Omental fat pad (tissue), 4 donors: ENCODE measurements around the gene MAPK14. TPM values are rescaled to one million over a fixed set of nuclear protein-coding genes. Genes with fewer than 3 reads are reported as not detected.

Experiments
- ATAC-seq: fragments of 150-250 bp; one replicate; pipeline ENCODE4 v1.9.1; 2016; ENCODE audit warnings: mild to moderate bottlenecking, moderate library complexity; ENCODE audit not compliant: low FRiP score
- DNase-seq: peaks from one replicate; pipeline ENCODE4 v3.0.0-alpha.2; 2019; ENCODE audit warnings: low spot score
- CTCF ChIP-seq, 3 donors: fragments of 450-650 bp; IDR thresholded peaks; one replicate each; pipeline ENCODE4 v1.5.1; 2016 to 2017; ENCODE audit warnings: antibody characterized with exemption in 3 of 3, mild to moderate bottlenecking in 3 of 3, moderate library complexity in 2 of 3
- total RNA-seq, 4 donors: library from RNA; depleted of rRNA; stranded (reverse); fragments of >200 nt; gene quantifications; one replicate each; pipeline ENCODE4 v1.1.0, GENCODE V29; 2016

Gene MAPK14
- total RNA-seq, 4 donors from 2014 or later = 91.9 to 133 (median 117) TPM

DNA sequence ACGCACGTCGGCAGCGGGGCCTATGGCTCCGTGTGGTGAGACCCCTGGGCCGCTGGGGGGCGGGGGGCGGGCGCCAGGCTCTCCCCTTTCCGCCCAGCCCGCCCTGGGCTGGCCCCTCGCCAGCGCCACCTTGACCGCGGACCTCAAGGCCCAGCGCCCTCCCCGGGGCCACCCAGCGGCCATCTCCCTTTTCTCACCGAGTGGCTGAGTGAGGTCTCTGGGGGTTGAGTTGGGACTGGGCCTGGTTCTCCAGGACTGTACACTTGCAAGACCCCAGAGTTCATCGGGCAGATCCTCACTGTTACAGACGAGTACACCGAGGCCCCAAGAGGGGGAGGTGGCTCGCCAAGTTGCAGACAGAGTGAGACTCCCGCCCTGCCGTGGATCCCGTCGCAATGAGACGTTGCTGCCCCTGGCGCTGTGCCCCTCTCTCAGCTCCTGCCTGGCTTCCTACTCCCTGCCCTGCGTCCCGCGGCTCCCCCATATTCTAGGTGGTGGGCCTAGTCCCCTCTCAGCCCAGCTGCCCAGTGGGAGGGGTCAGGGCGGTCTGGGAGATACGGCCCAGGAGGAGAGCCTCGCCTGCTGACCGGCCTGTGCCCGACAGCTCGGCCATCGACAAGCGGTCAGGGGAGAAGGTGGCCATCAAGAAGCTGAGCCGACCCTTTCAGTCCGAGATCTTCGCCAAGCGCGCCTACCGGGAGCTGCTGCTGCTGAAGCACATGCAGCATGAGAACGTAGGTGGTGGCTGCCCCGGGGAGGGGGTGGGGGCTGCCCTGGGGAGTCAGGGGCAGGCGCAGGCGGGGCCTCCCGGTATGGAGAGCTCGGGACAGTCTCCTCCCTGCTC is 103.3 kb downstream of the MAPK14 start:
- TF ChIP-seq CTCF (IDR thresholded peaks at IDR 0.05) = no peak
- no peak for ATAC-seq
- no peak for DNase-seq

GRCh38 chr6:36131511-36132245 is 104.1 kb downstream of the MAPK14 start:
- no peak for TF ChIP-seq CTCF (IDR thresholded peaks at IDR 0.05)
- ATAC-seq (peak; percentile 54), DNase-seq (no peak)

GRCh38 chr6:36132246-36132895 is 104.8 kb downstream of the MAPK14 start:
- ATAC-seq = peak; percentile 58
- no peak for TF ChIP-seq CTCF (IDR thresholded peaks at IDR 0.05)

DNA sequence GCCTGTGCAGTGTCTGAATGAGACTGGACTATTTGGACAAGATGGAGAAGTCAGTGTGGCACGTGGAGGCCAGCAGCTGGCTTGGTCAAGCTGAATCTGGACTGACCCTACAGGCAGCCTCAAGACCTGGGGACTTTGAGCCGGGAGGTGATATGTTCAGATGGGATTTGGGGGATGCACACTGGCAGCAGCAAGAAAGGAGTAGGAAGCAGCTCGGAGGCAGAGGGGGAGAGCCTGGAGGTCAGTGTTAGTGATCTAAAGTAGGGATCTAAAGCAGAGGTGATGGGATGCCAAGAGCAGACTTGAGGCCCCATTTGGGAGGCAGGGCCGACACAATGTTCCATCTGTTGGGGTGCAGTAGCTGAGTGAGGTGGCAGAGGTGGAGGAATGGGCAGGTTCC is 105.5 kb downstream of the MAPK14 start:
- DNase-seq = no peak
- no peak for ATAC-seq
- no peak for TF ChIP-seq CTCF (IDR thresholded peaks at IDR 0.05)

More at GRCh38 chr6:36132246-36132895, 104.8 kb downstream of the MAPK14 start:
- DNase-seq = no peak

GRCh38 chr6:36133912-36134311 is 106.3 kb downstream of the MAPK14 start:
- DNase-seq (no peak), ATAC-seq (no peak)
- no peak for TF ChIP-seq CTCF (IDR thresholded peaks at IDR 0.05)

DNA sequence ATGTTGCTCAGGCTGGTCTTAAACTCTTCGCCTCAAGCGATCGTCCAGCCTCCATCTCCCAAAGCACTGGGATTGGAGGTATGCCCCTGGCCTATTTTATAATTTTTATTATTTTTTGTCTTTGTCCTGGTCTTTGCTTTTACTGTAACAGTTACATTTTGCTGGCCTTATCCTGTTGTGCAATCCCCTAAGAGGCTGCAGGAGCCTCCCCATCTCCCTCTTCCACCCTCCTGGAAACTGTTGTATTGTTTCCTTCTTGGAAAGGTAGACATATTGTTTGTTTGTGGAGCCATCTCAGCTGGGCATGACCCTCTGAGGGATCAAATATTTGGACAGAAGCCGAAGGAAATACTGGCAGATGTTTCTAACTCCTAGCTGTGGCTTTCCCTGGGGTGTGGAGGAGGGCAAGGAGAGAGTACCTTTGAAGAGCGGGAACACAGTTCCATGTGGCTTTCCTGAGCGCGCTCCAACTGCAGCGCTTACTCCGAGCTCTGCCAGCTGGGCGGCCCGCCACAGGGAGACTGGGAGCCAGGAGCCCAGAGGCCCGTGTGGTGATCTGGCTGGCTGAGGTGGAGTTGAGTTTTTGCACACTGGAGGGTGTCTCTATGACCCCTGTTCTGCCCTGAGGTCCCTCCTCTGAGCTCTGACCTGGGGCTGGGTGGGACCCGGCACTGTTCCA is 107.6 kb downstream of the MAPK14 start:
- ATAC-seq (no peak), DNase-seq (no peak)
- no peak for TF ChIP-seq CTCF (IDR thresholded peaks at IDR 0.05)
